Loucy (cell line): ENCODE measurements around the gene TMEM9.

ENCODE experiments used
- H2AFZ ChIP-seq: fragments of 200-600 bp; sonication (generic); 2 replicates; pipeline ENCODE4 v1.6.0; 2016; ENCODE audit warnings: antibody characterized with exemption, mild to moderate bottlenecking, low read length, moderate library complexity
- H3F3A ChIP-seq: fragments of 200-600 bp; 2 replicates; pipeline ENCODE4 v1.6.0; 2016; ENCODE audit warnings: antibody characterized with exemption, low read depth, mild to moderate bottlenecking
- H3K27me3 ChIP-seq: fragments of 200-600 bp; sonication (generic); 2 replicates; pipeline ENCODE4 v1.6.1; 2014; ENCODE audit warnings: low read length, mild to moderate bottlenecking; ENCODE audit not compliant: insufficient read depth, poor library complexity, severe bottlenecking
- H3K36me3 ChIP-seq: fragments of 200-600 bp; sonication (generic); 2 replicates; pipeline ENCODE4 v1.6.1; 2016; ENCODE audit warnings: low read length; ENCODE audit not compliant: insufficient read depth
- H3K4me1 ChIP-seq: fragments of 200-600 bp; sonication (generic); 2 replicates; pipeline ENCODE4 v1.5.1; 2014; ENCODE audit warnings: low read length, mild to moderate bottlenecking; ENCODE audit not compliant: insufficient read depth, poor library complexity, severe bottlenecking
- H3K4me2 ChIP-seq: fragments of 200-600 bp; sonication (generic); 2 replicates; pipeline ENCODE4 v1.6.0; 2014; ENCODE audit warnings: antibody characterized with exemption, low read length, low read depth, mild to moderate bottlenecking; ENCODE audit not compliant: poor library complexity, severe bottlenecking
- H3K4me3 ChIP-seq: fragments of 200-600 bp; sonication (generic); 2 replicates; pipeline ENCODE4 v1.5.1; 2014; ENCODE audit warnings: low read length, mild to moderate bottlenecking, mixed read lengths; ENCODE audit not compliant: poor library complexity, severe bottlenecking
- H3K79me2 ChIP-seq: fragments of 200-600 bp; sonication (generic); 2 replicates; pipeline ENCODE4 v1.6.1; 2014; ENCODE audit warnings: low read length; ENCODE audit not compliant: insufficient read depth
- H3K9ac ChIP-seq: fragments of 200-600 bp; sonication (generic); 2 replicates; pipeline ENCODE4 v1.6.0; 2014; ENCODE audit warnings: mild to moderate bottlenecking, low read depth, low read length, moderate library complexity; ENCODE audit not compliant: poor library complexity, severe bottlenecking
- H3K9me2 ChIP-seq: fragments of 200-600 bp; sonication (generic); replicated peaks from 2 replicates; pipeline ENCODE4 v1.6.1; 2016; ENCODE audit warnings: low read depth, low read length, mixed read lengths
- H3K9me3 ChIP-seq: fragments of 200-600 bp; sonication (generic); 2 replicates; pipeline ENCODE4 v1.6.1; 2014; ENCODE audit warnings: mild to moderate bottlenecking, antibody characterized with exemption, low read length, low read depth; ENCODE audit not compliant: insufficient read depth
- H4K20me1 ChIP-seq: fragments of 200-600 bp; sonication (generic); 2 replicates; pipeline ENCODE4 v1.6.0; 2014; ENCODE audit warnings: antibody characterized with exemption, low read length, mild to moderate bottlenecking; ENCODE audit not compliant: insufficient read depth, poor library complexity, severe bottlenecking
- EZH2phosphoT487 ChIP-seq: fragments of 200-600 bp; IDR thresholded peaks from 2 replicates; pipeline ENCODE4 v1.6.1; 2018; ENCODE audit warnings: antibody characterized with exemption, mild to moderate bottlenecking, moderate library complexity, borderline replicate concordance
- TF ChIP-seq, protein P1 (sequence below): fragments of 200-600 bp; sonication (generic); conservative IDR thresholded peaks from 2 replicates; pipeline ENCODE4 v1.5.1; 2014; ENCODE audit warnings: mild to moderate bottlenecking, antibody characterized with exemption, low read length

The TMEM9 gene

DNA sequence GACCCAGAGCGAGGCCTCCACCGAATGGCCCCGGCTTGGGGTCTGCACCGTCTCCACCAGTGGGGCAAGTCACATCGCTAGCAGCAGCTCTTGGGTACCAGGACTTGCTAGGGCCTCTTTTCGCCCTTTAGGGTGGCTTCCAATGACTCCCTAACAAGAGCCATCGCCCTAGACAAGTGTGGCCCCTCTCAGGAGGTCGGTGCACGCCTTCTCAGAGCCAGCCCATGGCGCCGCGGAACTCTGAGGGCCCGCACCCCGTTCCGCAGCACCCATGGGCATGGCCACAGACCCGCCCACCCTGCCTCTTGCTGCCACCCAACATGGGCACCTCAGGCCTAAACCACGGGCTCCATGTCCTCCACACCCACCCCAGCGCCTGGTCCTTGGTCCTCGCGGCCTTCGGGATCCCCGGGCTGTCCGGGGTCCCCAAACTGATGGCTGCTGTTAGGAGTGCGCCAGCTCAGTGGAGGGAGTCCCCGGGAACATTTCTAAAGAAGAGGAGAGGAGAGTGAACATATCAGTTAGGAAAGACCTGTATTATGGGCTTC, 38.8 kb downstream of the TMEM9 start:
- Histone ChIP-seq H3K4me3 (no peak overlapping the region), H3K4me2 (no peak overlapping the region), H3K27me3 (no peaks in the 10 kb centered on the region), H3K79me2 (no peaks in the 10 kb centered on the region), H3K9me2 (no peaks in the 10 kb centered on the region), H2AFZ (no peak overlapping the region), H3K9me3 (no peaks in the 10 kb centered on the region), H3F3A (no peaks in the 10 kb centered on the region), H3K4me1 (peaks cover 16% of the 10 kb centered on the region), H4K20me1 (no peaks in the 10 kb centered on the region), H3K9ac (no peak overlapping the region), H3K36me3 (no peaks in the 10 kb centered on the region)
- no peak for TF ChIP-seq EZH2phosphoT487
- TF ChIP-seq, protein P1, sequence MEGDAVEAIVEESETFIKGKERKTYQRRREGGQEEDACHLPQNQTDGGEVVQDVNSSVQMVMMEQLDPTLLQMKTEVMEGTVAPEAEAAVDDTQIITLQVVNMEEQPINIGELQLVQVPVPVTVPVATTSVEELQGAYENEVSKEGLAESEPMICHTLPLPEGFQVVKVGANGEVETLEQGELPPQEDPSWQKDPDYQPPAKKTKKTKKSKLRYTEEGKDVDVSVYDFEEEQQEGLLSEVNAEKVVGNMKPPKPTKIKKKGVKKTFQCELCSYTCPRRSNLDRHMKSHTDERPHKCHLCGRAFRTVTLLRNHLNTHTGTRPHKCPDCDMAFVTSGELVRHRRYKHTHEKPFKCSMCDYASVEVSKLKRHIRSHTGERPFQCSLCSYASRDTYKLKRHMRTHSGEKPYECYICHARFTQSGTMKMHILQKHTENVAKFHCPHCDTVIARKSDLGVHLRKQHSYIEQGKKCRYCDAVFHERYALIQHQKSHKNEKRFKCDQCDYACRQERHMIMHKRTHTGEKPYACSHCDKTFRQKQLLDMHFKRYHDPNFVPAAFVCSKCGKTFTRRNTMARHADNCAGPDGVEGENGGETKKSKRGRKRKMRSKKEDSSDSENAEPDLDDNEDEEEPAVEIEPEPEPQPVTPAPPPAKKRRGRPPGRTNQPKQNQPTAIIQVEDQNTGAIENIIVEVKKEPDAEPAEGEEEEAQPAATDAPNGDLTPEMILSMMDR = no peak

- H3K36me3 ChIP-seq = no peaks in the 10 kb centered on the region
- H3K9me2 ChIP-seq = no peaks in the 10 kb centered on the region
- H3K4me2 ChIP-seq = peak overlapping the region; percentile 49
- H3K79me2 ChIP-seq = no peaks in the 10 kb centered on the region
- H3K27me3 ChIP-seq = no peaks in the 10 kb centered on the region
- H3K9me3 ChIP-seq = no peaks in the 10 kb centered on the region
- H3K4me3 ChIP-seq = peak overlapping the region; percentile 69
- peak overlapping the region; percentile 38 for H3K9ac ChIP-seq
- H2AFZ ChIP-seq = peak overlapping the region; percentile 88
- no peaks in the 10 kb centered on the region for H4K20me1 ChIP-seq
- peaks cover 7% of the 10 kb centered on the region for H3K4me1 ChIP-seq
- TF ChIP-seq EZH2phosphoT487 = no peak
- TF ChIP-seq, protein P1 = peak; percentile 85
- no peaks in the 10 kb centered on the region for H3F3A ChIP-seq
These were observed 39.8 kb downstream of the TMEM9 start for GRCh38 chr1:201114245-201115131.

GRCh38 chr1:201113451-201114244, 40.6 kb downstream of the TMEM9 start:
- Histone ChIP-seq H3K9ac (peak overlapping the region; percentile 38), H3K79me2 (no peaks in the 10 kb centered on the region), H3K4me3 (peak overlapping the region; percentile 69), H3K27me3 (no peaks in the 10 kb centered on the region), H3K4me1 (peaks cover 5% of the 10 kb centered on the region), H3K4me2 (peak overlapping the region; percentile 49), H3K9me3 (no peaks in the 10 kb centered on the region), H3F3A (no peaks in the 10 kb centered on the region), H3K36me3 (no peaks in the 10 kb centered on the region), H4K20me1 (no peaks in the 10 kb centered on the region), H2AFZ (peak overlapping the region; percentile 88), H3K9me2 (no peaks in the 10 kb centered on the region)
- TF ChIP-seq, protein P1 = no peak
- TF ChIP-seq EZH2phosphoT487 = no peak
